Lung (tissue), 12 donors: ENCODE results near the gene PPA1. TPM values are rescaled to one million over a fixed set of nuclear protein-coding genes. Genes with fewer than 3 reads are reported as not detected.
"Not testable (repeated sequence)": the region's sequence is repeated elsewhere in the genome, so short reads cannot be mapped to it uniquely, and the experiment has no call there.

Experiments used
- ATAC-seq: fragments of 200-7000 bp; cut with Tn5 transposase; one replicate; pipeline ENCODE4 v1.9.1; 2020; ENCODE audit warnings: moderate number of reproducible peaks; ENCODE audit not compliant: insufficient read depth, low FRiP score
- DNase-seq, 3 donors: peaks; one replicate each; pipeline ENCODE4 v3.0.0-alpha.2; 2013 to 2017
- H3K27ac ChIP-seq, 2 donors: one replicate each; pipeline ENCODE4 v1.5.1; 2013; ENCODE audit warnings: mild to moderate bottlenecking in 2 of 2, moderate library complexity in 2 of 2, control low read depth in 1 of 2, inconsistent platforms in 1 of 2, low read depth in 1 of 2, low read length in 1 of 2
- H3K27me3 ChIP-seq, 3 donors: one replicate each; pipeline ENCODE4 v1.5.1; 2013; ENCODE audit warnings: low read length in 2 of 3; ENCODE audit not compliant: control insufficient read depth in 3 of 3, insufficient read depth in 3 of 3
- H3K36me3 ChIP-seq, 4 donors: one replicate each; pipeline ENCODE4 v1.5.1; 2013; ENCODE audit warnings: low read length in 4 of 4, mild to moderate bottlenecking in 1 of 4, moderate library complexity in 1 of 4; ENCODE audit not compliant: control insufficient read depth in 4 of 4, insufficient read depth in 4 of 4
- H3K4me1 ChIP-seq, 5 donors: one replicate each; pipeline ENCODE4 v1.5.1; 2013; ENCODE audit warnings: low read length in 5 of 5, mild to moderate bottlenecking in 2 of 5, moderate library complexity in 1 of 5; ENCODE audit not compliant: control insufficient read depth in 5 of 5, insufficient read depth in 5 of 5
- H3K4me3 ChIP-seq: one replicate; pipeline ENCODE4 v1.5.1; 2013; ENCODE audit warnings: mild to moderate bottlenecking, control low read depth, moderate library complexity
- H3K9ac ChIP-seq, 2 donors: one replicate each; pipeline ENCODE4 v1.5.1; 2013; ENCODE audit warnings: low read length in 2 of 2, control low read depth in 1 of 2; ENCODE audit not compliant: insufficient read depth in 1 of 2
- H3K9me3 ChIP-seq, 4 donors: one replicate each; pipeline ENCODE4 v1.5.1; 2013; ENCODE audit warnings: low read length in 3 of 4, mild to moderate bottlenecking in 1 of 4, moderate library complexity in 1 of 4; ENCODE audit not compliant: control insufficient read depth in 4 of 4, insufficient read depth in 3 of 4
- WGBS, 2 donors: extraction: QIAGEN DNeasy Blood & Tissue Kit; methylation state at CpG; one replicate each; pipeline ENCODE4 v1.1.7; 2013; 5-methylcytosine and 5-hydroxymethylcytosine counted together
- polyA plus RNA-seq, 2 donors: library from polyadenylated mRNA; stranded (reverse); fragments of 200-250 nt; gene quantifications; one replicate each; pipeline ENCODE4 v1.2.1, GENCODE V29; 2013
- total RNA-seq, 2 donors: library from RNA; depleted of rRNA in 1 of 2; stranded (reverse); fragments of >200 nt in 1 of 2; gene quantifications; one replicate each; pipeline ENCODE4 v1.2.1, GENCODE V29; 2014 to 2021
- TF ChIP-seq, protein P1 (sequence below): IDR thresholded peaks from 2 replicates; pipeline ENCODE4 v1.5.1; 2012; ENCODE audit warnings: mild to moderate bottlenecking; ENCODE audit errors: control extremely low read depth, extremely low read depth
- donor health status: control.
- donor health status: control.
- donor health status: Bipolar disorder and iron deficiency.
- donor health status: healthy.
- donor health status: DM: yes; HTN: yes; CAD: no.

PPA1 gene
- total and polyA plus RNA-seq, 4 donors = 165 to 251 (median 190) TPM

DNA sequence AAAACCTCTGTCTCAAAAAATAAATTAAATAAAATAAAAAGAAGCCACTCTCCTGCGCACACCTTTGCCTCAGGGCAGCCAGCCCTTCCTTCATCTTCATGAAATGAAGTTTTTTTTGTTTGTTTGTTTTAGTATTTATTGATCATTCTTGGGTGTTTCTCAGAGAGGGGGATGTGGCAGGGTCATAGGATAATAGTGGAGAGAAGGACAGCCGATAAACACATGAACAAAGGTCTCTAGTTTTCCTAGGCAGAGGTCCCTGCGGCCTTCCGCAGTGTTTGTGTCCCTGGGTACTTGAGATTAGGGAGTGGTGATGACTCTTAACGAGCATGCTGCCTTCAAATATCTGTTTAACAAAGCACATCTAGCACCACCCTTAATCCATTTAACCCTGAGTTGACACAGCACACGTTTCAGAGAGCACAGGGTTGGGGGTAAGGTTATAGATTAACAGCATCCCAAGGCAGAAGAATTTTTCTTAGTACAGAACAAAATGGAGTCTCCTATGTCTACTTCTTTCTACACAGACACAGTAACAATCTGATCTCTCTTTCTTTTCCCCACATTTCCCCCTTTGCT, 4.8 kb upstream of the PPA1 start:
- WGBS, 2 donors = 67 to 82% methylated on average over 6 of the region's 6 CpGs
- not testable (repeated sequence) for H3K36me3 ChIP-seq, H3K9ac ChIP-seq, ATAC-seq, DNase-seq, H3K27ac ChIP-seq, H3K4me3 ChIP-seq, H3K9me3 ChIP-seq, H3K27me3 ChIP-seq
- peaks cover 0 to 12% (median 0%) of the 10 kb centered on the region in 5 donors for H3K4me1 ChIP-seq

- no peak overlapping the region for H3K4me3 ChIP-seq
- no peaks in the 10 kb centered on the region for H3K9me3 ChIP-seq
- WGBS, 2 donors = 85 to 90% methylated on average over 18 of the region's 18 CpGs
- peaks cover 0 to 3% (median 0%) of the 10 kb centered on the region in 4 donors for H3K36me3 ChIP-seq
- peak overlapping the region in 1 of 2 donors; percentile 47 for H3K27ac ChIP-seq
- peak; percentile 28 to 80 (median 64) for DNase-seq
- TF ChIP-seq, protein P1, sequence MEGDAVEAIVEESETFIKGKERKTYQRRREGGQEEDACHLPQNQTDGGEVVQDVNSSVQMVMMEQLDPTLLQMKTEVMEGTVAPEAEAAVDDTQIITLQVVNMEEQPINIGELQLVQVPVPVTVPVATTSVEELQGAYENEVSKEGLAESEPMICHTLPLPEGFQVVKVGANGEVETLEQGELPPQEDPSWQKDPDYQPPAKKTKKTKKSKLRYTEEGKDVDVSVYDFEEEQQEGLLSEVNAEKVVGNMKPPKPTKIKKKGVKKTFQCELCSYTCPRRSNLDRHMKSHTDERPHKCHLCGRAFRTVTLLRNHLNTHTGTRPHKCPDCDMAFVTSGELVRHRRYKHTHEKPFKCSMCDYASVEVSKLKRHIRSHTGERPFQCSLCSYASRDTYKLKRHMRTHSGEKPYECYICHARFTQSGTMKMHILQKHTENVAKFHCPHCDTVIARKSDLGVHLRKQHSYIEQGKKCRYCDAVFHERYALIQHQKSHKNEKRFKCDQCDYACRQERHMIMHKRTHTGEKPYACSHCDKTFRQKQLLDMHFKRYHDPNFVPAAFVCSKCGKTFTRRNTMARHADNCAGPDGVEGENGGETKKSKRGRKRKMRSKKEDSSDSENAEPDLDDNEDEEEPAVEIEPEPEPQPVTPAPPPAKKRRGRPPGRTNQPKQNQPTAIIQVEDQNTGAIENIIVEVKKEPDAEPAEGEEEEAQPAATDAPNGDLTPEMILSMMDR = no peak
- H3K9ac ChIP-seq = no peak overlapping the region
- H3K27me3 ChIP-seq = no peaks in the 10 kb centered on the region
- peaks cover 0 to 22% (median 6%) of the 10 kb centered on the region in 5 donors for H3K4me1 ChIP-seq
- no peak for ATAC-seq
These were observed 1.6 kb upstream of the PPA1 start for GRCh38 chr10:70234668-70235447.

- no peaks in the 10 kb centered on the region for H3K27me3 ChIP-seq
- ATAC-seq = no peak
- no peak overlapping the region for H3K27ac ChIP-seq
- H3K9ac ChIP-seq = peak overlapping the region in 1 of 2 donors; percentile 84
- peaks cover 0 to 4% (median 0%) of the 10 kb centered on the region in 4 donors for H3K36me3 ChIP-seq
- 24 to 38% methylated on average over 8 of the region's 8 CpGs for WGBS, 2 donors
- H3K4me1 ChIP-seq = peaks cover 0 to 22% (median 6%) of the 10 kb centered on the region in 5 donors
- no peaks in the 10 kb centered on the region for H3K9me3 ChIP-seq
- peak in 1 of 3 donors; percentile 11 for DNase-seq
- TF ChIP-seq, protein P1 = no peak
- no peak overlapping the region for H3K4me3 ChIP-seq
These were observed 691 bp upstream of the PPA1 start for GRCh38 chr10:70233939-70234300.

GRCh38 chr10:70232859-70233108, 445 bp downstream of the PPA1 start:
- Histone ChIP-seq H3K4me1 (peaks cover 0 to 22% (median 6%) of the 10 kb centered on the region in 5 donors), H3K27me3 (no peaks in the 10 kb centered on the region), H3K36me3 (peaks cover 0 to 7% (median 3%) of the 10 kb centered on the region in 4 donors), H3K27ac (peak overlapping the region; percentile 35 to 90), H3K4me3 (peak overlapping the region; percentile 66), H3K9ac (peak overlapping the region; percentile 24 to 46), H3K9me3 (no peaks in the 10 kb centered on the region)
- TF ChIP-seq, protein P1 = no peak
- ATAC-seq = no peak
- 1% methylated on average over 18 of the region's 18 CpGs for WGBS, 2 donors
- DNase-seq = no peak
